Stimulated activated CD8-positive, alpha-beta memory T cell treated with anti-CD3 and anti-CD28 coated beads, Interleukin-15, amount 100 ng/mL, for 1 hour (primary cell): Measurements from ENCODE around the gene SSH2.
"Not testable (repeated sequence)": the region's sequence is repeated elsewhere in the genome, so short reads cannot be mapped to it uniquely, and the experiment has no call there.

Source experiments
- DNase-seq: peaks from one replicate; pipeline ENCODE4 v3.0.0-alpha.2; 2020; ENCODE audit warnings: low read depth

Gene SSH2

DNA sequence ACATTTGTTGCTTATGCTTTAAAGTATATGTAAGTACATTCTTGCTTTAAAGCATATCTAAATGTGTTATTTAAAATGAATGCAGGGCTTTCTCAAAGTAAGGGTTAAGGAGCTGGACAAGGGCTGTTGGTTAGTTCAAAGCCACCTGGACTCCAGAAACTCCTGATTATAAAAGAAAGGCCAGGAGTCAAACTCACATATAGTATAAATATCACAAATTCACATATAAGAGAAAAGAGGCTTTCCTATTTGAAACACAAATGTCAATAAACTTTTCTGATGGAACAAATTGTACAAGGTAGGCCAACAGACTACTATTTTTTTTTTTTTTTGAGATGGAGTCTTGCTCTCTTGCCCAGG, 222.8 kb downstream of the SSH2 start:
- no peak for DNase-seq

DNA sequence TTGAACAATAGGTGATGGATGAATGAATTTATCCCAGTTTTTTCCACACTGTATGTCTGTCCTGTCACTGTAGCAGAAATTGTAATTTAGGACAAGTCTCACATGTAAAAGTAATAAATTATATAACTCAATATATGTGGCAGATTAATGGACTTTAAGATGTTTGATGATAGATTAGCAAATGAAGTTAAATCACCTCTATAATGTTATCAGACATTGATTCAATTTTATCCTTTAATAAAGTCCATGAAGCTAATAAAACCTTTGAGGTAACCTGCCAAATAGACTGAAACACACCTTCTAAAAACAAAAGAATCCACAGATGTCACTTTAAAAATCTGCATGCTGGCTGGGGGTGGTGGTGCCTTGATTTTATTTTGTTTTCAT, 224.0 kb downstream of the SSH2 start:
- no peak for DNase-seq

DNA sequence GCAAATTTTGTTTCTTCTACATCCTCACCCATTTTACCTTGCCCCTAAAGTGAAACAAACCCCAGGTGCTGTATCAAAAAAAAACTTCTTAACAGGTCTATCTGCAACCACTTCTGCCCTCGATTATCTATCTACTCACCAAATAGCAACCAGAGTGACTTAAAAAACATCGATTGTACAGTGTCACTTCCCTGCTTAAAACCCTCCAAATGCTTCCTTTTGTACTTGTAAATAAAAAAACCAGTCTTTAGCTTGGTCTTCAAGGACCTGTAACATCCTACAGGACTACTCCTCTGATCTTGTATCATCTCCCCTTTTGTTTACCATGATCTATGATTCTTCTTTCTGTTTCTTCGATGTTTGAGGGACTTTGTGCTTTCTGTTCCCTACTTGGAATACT, 224.6 kb downstream of the SSH2 start:
- DNase-seq, result no peak

DNA sequence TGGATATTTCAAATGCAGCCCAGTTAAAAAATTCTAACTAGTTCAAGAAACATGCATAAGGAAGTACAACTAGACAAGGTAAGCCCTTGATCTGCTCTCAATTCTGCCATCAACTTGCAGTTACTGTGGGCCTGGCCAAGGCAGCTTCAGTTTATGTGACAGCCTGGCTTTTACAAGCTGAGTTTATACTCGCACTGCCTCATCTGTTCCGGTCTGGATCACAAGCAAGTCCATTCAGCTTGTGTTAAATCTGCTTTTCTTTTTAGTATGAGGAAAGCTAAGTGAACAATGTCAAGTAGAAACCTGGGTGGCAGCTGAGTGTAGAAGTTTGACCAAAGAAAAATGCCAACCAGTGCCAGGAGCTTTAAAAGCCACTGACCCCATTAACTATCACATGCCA, 230.7 kb downstream of the SSH2 start:
- no peak for DNase-seq

DNA sequence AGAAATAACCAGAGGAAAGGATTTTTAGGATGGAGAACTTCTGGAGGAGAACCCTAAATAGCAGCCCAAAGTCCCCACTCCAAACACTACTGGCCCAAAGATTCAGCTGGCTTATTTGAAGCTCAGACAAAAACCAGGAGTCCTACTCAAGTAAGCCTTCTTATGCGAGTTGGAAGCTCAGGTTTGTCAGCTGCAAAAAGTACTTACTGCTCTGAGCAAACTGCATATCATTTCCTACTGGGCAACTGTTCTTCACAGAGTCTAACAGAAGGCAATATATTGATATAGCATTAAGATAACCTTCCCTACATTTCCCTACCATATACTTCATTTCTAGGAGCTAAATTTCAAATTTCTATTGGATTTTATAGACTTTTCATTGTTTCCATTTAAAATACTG, 231.2 kb downstream of the SSH2 start:
- no peak for DNase-seq

DNA sequence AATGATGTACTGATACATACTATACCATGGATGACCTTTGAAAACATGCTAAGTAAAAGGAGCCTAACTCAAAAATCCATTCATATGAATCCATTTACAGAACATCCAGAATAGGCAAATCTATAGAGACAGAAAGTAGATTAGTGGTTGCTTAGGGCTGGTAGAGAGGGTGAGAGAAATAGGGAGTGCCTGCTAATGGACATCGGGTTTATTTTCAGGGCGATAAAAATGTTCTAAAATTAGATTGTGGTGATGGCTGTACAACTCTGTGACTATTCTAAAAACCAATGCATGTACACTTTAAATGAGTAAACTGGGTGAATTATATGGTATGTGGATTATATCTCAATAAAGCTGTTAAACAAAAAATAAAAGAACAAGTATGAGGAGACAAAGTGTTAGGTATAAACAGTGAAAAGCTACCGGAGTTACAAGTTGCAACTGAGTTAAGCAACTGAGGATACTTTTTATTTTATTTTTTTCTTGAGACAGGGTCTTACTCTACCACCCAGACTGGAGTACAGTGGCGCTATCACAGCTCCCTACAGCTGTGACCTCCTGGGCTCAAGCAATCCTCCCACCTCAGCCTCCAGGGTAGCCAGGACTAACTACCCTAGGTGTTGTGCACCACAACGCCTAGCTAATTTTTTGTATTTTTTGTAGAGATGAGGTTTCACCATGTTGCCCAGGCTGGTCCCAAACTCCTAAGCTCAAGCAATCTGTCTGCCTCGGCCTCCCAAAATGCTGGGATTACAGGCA, 231.8 kb downstream of the SSH2 start:
- no peak for DNase-seq

DNA sequence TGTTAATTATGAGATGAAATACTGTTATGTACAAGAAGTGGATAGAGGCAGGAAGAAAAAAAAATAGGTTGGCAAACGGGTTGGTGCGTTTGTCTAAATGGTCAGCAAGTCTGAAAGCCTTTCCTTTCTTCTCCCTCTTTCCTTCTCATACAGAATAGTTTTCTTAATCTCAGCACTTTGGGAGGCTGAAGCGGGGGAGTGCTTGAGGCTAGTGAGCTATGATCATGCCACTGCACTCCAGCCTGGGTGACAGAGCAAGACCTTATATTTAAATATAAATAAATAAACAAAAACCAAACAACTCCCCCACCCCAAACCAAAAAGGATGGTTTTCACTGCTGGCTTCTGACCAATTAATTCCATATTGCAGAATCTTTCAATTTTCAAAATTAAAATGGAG, 232.7 kb downstream of the SSH2 start:
- DNase-seq, result no peak

DNA sequence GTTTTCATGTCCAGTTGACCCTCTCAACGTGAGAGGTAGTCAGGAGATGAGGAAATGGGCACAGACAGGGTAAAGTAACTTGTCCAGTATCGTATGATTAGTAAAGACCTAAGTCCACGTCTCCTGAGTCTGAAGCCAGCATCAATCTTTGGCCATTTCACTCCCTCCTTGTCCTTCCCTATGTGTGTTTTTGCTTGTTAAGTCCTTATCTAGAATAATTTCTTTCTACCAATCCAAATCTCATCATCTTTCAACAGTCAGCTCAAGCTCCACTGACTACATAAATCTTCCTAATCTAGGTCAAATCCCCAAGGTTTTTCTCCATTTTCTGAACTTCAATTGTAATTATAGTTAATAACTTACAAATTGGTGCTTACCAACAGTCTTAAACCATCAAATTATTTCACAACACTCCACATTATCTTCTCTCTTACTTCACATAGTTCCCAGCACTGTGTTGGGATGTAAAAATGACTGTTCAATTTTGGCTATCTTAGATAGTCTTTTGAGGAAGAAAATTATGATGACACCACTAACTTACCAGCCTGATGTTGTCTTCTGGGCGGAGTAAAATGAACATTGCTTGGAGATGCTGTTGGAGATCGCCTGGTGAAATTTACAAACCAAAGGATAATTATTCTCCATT, 235.0 kb downstream of the SSH2 start:
- DNase-seq, result no peak

DNA sequence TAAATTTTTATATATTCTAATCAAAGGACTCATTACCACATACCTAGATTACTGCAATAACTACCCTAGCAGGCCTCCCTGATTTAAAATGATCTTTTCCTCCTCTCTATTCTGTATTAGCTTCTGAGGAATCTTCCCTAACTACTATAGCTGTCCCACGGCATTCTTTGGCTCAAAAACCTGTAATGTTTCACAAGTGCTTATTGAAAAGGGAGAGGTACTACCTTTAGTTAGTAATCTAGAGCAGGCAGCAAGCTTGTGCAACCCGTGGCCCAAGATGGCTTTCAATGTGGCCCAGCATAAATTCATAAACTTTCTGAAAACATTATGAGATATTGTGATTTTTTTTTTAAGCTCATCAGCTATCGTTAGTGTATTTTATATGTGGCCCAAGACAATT, 236.3 kb downstream of the SSH2 start:
- no peak for DNase-seq

DNA sequence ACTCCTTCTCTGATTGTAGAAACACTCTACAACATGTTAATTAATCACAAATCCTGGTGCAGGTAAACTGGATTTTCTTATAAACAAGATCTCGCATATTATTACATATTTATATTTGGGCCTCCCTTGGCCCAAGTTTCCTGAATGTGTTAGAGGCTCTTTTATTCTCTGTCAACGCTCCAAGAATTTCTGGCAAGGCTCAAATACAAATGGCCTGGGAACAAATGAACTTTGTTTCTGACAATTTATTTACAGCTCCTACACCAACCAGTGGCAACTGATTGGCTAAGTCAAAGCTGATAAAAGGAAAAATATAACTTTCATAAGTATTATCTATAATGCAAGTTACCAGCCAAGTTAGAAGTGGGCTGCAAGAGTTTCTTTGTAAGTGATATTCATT, 242.4 kb downstream of the SSH2 start:
- no peak for DNase-seq

DNA sequence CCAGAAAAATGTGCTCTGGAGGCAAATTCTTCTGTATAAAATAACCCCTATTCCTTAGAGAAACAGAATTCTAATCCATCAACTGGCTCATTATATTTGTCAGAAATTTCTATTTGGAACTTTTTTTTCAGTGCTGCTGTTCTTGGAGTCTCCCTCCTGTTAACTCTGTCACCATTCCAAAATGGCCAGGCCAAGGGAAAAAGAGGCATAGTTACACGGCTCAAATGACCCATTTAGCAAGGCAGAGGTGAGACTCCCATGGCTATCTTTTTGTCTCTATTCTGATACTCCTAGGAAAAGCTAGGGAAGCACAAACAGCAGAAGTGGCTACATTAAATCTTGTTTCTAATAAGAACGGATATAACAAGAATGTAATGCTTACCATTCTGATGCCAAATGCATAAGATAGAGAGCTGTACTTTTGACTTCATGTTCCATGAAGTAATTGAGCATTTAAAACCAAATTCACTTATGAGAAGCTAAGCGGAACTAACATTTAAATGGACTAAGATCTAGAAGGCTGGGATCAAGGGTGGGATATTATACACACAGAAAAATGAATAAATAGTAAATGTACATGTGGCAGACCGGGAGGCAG, 242.9 kb downstream of the SSH2 start:
- no peak for DNase-seq

DNA sequence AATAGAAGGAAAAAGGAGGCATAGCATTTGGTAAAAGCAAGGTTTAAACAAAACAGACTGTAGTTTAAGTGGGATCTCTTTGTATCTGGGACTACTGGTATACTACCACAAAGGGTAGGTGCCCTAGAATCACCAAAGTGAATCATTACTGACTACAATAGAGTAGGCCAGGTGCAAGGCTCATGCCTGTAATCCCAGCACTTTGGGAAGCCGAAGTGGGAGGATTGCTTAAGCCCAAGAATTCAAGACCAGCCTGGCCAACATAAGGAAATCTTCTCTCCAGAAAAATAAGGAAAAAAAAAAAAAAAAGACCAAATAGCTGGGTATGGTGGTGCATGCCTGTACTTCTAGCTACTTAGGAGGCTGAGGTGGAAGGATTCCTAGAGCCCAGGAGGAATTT, 246.5 kb downstream of the SSH2 start:
- no peak for DNase-seq

DNA sequence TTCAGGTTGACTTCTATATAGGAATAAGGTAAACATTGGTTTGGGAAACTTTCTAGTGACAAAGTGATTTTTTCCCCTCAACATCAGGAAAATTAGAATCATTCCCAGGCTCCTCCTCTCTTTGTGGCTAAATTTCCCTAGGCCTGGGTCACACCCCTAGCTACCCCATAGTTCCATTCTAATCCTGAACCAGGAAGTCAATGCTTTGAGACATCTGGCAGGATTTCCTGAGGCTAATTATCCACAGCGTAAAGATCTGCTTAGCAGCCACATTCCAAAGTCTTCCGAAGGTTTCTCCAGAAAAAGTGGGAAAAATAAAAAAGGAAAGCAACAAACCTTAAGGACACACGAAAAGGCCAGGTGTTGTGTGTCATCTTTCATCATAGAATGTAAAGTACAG, 247.0 kb downstream of the SSH2 start:
- no peak for DNase-seq

DNA sequence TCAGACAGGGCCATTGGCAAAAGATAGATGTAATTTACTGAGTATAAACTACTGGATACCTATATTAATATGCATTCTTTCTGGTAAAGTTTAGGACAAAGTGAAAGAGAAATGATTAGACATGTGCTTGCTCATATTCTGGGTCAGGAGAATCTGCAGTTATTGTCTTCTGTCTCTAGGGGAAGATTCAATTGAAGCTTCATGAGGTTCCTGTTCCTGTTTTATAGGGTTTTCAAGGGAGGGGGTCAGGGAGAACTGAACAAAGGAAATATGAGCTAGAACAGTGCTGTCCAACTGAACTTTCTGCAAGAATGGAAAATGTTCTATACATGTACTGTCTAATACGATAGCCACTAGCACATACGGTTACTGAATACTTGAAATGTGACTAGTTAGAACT, 248.0 kb downstream of the SSH2 start:
- DNase-seq, result no peak

DNA sequence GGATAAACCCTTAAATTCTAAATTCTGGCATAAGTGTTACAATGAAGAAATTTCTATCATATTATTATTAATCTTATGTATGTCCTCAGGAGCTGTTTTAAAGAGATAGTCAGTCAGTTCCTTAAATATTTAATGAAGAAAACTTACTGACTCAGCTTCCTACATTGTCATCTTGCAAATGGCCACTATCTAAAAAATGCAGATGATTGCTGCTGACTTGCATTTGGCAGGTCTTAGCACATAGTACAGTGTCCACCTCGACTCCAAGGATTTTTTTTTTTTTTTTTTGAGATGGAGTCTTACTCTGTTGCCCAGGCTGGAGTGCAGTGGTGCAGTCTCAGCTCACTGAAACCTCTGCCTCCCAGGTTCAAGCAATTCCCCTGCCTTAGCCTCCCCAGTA, 252.2 kb downstream of the SSH2 start:
- no peak for DNase-seq

DNA sequence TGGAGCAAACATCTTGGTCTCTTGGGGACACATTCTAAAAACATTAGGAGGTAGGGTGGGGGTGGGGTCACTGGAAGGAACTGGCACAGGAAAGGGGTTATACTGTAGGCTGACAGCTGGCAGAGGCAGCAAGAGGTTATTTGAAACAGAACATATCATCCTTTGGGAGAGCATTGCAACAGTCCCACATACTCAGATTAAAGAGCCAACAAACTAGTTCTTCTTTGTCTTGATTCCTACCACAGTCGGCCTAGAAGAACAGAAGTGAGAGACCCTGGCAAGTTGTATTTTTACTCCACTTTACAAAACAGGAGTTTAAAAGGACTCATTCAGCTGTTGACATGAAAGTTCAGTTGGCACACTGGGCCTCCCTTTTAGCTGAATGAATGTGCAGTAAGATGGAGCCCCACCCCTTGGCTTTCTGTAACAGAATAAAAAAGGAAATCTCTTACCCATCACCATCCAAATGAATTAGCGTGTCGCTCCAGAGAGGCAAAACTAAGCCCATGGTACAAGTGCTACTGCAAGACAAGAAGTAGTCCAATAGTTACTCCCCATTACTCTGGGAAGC, 252.7 kb downstream of the SSH2 start:
- no peak for DNase-seq

DNA sequence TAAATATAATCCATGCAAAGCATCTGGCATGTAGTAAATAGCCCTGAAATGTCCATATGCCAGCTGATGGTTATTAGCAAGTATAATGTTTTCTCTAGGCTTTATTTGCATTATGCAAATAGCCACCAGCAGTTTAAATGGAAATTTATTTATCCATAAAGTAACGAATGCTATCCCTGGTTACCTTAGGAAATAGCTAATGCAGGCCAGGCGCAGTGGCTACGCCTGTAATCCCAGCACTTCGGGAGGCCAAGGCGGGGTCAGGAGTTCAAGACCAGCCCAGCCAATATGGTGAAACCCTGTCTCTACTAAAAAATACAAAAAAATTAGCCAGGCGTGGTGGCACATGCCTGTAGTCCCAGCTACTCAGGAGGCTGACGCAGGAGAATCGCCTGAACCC, 254.1 kb downstream of the SSH2 start:
- not testable (repeated sequence) for DNase-seq

DNA sequence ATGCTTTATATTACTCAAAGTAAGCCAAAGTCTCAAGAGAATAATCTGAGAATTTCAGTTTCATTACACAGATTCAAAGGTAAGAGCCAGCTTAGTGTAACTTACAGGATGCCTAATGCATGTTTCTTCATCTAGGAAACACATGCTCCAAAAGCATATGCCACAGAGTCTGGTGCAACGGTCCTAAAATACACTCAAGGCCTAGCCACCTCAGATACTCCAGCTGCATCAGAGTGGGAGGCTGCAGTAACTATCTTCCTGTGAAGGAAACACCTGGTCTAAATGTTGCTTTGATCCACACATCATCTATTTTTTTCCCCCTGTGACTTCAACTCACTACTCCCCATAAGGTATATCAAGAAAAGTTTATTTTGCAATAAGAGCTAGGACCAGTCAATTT, 255.7 kb downstream of the SSH2 start:
- DNase-seq, result no peak

DNA sequence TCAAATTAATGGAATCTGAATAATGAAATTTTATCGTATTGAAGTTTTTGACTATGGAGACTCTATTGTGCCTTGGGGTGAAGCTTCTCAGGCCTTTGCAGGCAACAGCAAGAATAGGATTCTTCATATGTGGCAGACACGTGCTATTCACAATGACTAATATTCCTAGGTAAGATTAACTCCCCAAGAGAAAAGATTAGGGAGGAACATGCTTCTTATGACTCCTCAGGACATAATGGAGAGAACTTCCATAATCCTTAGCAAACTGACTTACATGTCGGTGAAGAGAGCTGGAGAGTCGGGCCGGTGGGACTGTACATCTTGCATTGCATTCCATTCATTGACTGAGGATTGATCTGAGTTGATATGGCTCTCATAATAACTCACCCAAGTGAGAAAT, 258.4 kb downstream of the SSH2 start:
- no peak for DNase-seq

DNA sequence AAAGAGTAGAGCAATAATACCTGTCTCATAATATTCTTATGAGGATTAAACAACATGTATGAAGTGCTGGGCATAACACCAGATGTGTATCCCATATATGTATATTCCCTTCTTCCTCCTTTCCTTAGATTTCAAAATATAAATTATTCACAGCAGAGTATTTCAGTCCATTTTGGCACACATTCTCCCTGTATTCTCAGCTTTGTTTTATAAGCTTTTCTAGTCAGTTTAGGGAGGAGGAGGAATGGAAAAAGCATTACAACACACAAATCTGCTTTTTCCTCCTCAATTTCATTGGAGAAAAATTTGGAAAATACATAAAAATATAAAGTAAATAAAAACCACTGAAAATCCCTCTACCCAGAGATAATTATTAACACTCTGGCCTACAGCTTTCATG, 260.8 kb downstream of the SSH2 start:
- no peak for DNase-seq

DNA sequence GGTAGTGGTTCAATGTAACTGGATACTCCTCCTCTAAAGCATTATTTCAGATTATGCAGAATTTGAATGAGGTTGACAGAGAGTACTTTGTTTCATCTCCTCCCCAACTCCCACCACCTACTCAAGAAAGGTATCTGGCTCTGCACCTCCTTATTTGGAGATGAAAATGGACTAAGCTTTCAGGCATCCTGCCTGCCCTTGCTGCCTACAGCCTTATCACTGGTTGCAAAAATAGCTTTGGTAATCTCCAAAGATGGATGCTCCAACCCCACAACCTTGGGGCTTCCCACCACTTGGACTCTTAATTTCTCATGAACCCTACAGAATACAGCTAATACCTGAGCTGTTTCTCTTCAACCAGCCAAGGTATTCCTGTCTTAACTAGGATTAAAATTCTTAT, 262.1 kb downstream of the SSH2 start:
- no peak for DNase-seq

DNA sequence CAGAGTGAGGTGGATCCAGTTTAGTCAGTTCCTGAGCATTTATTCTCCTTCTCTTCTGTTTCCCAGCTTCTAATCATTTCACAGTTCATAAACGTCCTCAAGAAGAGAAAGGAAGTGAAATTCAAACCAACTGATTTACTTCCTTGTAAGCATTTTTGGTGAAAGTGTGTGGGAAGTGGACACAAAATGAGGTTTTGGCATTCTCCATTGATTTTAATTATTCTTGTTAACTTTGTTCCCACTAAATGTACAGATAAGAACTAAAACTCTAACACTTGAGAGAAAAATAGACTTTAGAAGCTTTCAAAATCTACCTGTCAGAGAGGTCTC, 264.6 kb downstream of the SSH2 start:
- DNase-seq, result no peak

DNA sequence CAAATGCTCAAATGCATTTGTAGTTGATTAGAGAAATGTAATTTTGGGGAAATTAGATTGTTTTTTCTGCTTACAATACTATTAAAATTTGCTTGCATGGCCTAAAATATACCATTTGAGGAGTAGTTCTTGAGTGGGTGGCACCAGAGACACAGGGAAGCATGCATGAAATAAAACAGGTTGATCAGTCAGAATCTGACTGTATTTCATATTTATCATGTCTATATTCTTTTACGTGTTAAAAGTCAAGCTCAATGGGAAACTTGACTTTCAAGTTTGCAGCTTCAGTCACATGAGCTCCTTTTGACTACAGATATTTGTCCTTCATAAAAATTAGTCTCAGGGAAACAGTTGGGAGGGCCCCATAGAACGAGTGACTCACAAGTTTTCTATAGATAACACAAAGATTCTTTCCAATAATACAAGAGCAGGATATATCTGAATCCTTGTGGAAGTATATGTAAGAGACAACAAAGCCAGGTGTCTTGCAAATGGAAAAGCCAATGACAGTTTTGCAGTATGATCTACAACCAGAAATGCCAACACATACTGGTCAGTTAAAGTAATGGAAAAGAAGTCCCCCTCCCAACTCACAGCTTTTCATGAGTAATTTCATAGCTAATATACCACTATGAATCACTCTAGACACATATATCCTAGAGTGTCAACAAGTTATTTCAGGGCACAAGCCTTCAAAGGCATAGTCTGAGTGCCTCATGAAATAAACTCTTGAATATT, 265.1 kb downstream of the SSH2 start:
- DNase-seq, result no peak
